Effector memory CD8-positive, alpha-beta T cell (primary cell): ENCODE measurements around the gene SCARF2.
"Not testable (repeated sequence)": the region's sequence is repeated elsewhere in the genome, so short reads cannot be mapped to it uniquely, and the experiment has no call there.

Experiments used
- ATAC-seq: fragments of 150-1000 bp; cut with Tn5 transposase; replicated peaks from 2 replicates; pipeline ENCODE4 v1.10.0; 2021; ENCODE audit warnings: mild to moderate bottlenecking, moderate library complexity
- DNase-seq, 3 experiments: peaks; one replicate each; pipeline ENCODE4 v3.0.0; 2021
- H3K27ac Mint-ChIP-seq, 2 donors: one replicate each; pipeline ENCODE4 v1.8.0; 2022; ENCODE audit warnings: mild to moderate bottlenecking in 2 of 2, mixed read lengths in 2 of 2, moderate library complexity in 2 of 2
- H3K27me3 Mint-ChIP-seq, 2 donors: one replicate each; pipeline ENCODE4 v1.8.0; 2022; ENCODE audit warnings: mixed read lengths in 2 of 2
- H3K36me3 Mint-ChIP-seq: one replicate; pipeline ENCODE4 v1.8.0; 2022; ENCODE audit warnings: mild to moderate bottlenecking, moderate library complexity, mixed read lengths; ENCODE audit not compliant: insufficient read depth
- H3K4me1 Mint-ChIP-seq, 2 donors: one replicate each; pipeline ENCODE4 v1.8.0; 2022; ENCODE audit warnings: low read depth in 2 of 2, mixed read lengths in 2 of 2
- H3K4me3 Mint-ChIP-seq, 2 donors: one replicate each; pipeline ENCODE4 v1.8.0; 2022; ENCODE audit warnings: mild to moderate bottlenecking in 2 of 2, mixed read lengths in 2 of 2, moderate library complexity in 2 of 2
- H3K9me3 Mint-ChIP-seq, 2 donors: one replicate each; pipeline ENCODE4 v1.8.0; 2022; ENCODE audit warnings: mixed read lengths in 2 of 2

The SCARF2 gene

GRCh38 chr22:20390394-20390907, 47.2 kb downstream of the SCARF2 start:
- ATAC-seq (no peak), DNase-seq (no peak)
- Mint-ChIP-seq H3K4me3 (no peak overlapping the region), H3K27ac (no peak overlapping the region), H3K4me1 (peaks cover 17 to 18% of the 10 kb centered on the region in 2 donors), H3K36me3 (no peaks in the 10 kb centered on the region), H3K9me3 (no peaks in the 10 kb centered on the region), H3K27me3 (peaks cover 0 to 9% of the 10 kb centered on the region in 2 donors)

DNA sequence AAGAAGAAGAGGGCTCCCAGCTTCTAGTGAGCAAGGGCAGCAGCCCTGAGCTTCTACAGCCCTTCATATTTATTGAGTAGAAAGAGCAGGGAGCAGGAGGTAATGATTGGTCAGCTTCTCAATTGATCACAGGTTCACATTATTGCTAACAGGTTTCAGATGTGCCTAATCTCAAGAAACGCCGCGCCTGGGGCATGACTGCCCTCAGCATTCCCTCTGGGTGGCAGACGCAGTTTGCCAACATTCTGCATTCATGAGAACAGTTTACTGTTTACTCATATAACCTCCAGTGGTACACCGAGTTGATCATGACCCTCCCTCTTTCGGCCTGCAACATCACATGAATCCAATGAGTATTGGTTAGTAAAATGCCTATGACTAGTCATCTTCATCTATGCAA, 48.3 kb downstream of the SCARF2 start:
- no peaks in the 10 kb centered on the region for H3K9me3 Mint-ChIP-seq
- DNase-seq (no peak), ATAC-seq (no peak)
- H3K36me3 Mint-ChIP-seq = no peaks in the 10 kb centered on the region
- H3K27me3 Mint-ChIP-seq = peaks cover 0 to 13% of the 10 kb centered on the region in 2 donors
- H3K4me3 Mint-ChIP-seq = no peak overlapping the region
- H3K4me1 Mint-ChIP-seq = peaks cover 6 to 7% of the 10 kb centered on the region in 2 donors
- no peak overlapping the region for H3K27ac Mint-ChIP-seq

DNA sequence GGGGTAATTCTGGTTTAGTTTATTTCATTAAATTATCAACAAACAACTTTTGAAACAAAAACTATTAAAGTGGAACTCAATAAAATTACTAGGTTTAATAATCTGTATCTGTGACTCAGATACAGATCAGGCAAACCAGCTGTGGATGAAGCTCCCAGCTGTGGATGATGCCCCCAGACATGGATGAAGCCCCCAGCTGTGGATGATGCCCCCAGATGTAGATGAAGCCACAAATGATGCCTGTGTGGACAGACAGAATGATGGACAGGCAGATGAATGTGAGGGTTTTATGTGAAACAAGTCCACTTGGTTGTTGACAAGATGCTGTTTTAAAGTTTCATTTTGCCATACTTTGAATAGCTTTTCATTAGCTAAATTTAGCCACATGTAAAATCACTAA, 49.4 kb downstream of the SCARF2 start:
- DNase-seq = no peak
- no peak for ATAC-seq
- Mint-ChIP-seq H3K36me3 (no peaks in the 10 kb centered on the region), H3K9me3 (no peaks in the 10 kb centered on the region), H3K4me1 (no peaks in the 10 kb centered on the region), H3K4me3 (no peak overlapping the region), H3K27me3 (peaks cover 0 to 22% of the 10 kb centered on the region in 2 donors), H3K27ac (no peak overlapping the region)

GRCh38 chr22:20386972-20387371, 50.7 kb downstream of the SCARF2 start:
- no peak overlapping the region for H3K27ac Mint-ChIP-seq
- H3K9me3 Mint-ChIP-seq = no peaks in the 10 kb centered on the region
- no peak overlapping the region for H3K4me3 Mint-ChIP-seq
- ATAC-seq (no peak), DNase-seq (no peak)
- H3K4me1 Mint-ChIP-seq = no peaks in the 10 kb centered on the region
- H3K27me3 Mint-ChIP-seq = peaks cover 0 to 22% of the 10 kb centered on the region in 2 donors
- H3K36me3 Mint-ChIP-seq = no peaks in the 10 kb centered on the region

- Mint-ChIP-seq H3K4me3 (no peak overlapping the region), H3K9me3 (no peaks in the 10 kb centered on the region), H3K36me3 (no peaks in the 10 kb centered on the region), H3K27ac (no peak overlapping the region), H3K27me3 (peaks cover 0 to 22% of the 10 kb centered on the region in 2 donors), H3K4me1 (no peaks in the 10 kb centered on the region)
- DNase-seq (no peak), ATAC-seq (no peak)
These were observed 51.3 kb downstream of the SCARF2 start for GRCh38 chr22:20386336-20386735.

DNA sequence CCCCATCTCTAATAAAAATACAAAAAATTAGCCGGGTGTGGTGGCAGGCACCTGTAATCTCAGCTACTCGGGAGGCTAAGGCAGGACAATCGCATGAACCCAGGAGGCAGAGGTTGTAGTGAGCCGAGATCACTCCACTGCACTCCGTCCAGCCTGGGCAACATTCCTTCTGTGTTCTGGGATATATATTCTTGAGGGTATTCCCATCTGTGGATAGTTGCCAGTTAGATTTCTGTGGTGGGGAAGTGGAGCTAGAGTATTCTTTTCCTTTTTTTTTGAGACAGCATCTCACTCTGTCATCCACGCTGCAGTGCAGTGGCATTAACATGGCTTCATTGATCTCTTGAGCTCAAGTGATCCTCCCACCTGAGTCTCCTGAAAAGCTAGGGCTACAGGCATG, 52.8 kb downstream of the SCARF2 start:
- no peaks in the 10 kb centered on the region for H3K9me3 Mint-ChIP-seq
- no peaks in the 10 kb centered on the region for H3K4me1 Mint-ChIP-seq
- H3K4me3 Mint-ChIP-seq = no peak overlapping the region
- DNase-seq (no peak), ATAC-seq (no peak)
- no peak overlapping the region for H3K27ac Mint-ChIP-seq
- H3K36me3 Mint-ChIP-seq = no peaks in the 10 kb centered on the region
- H3K27me3 Mint-ChIP-seq = peaks cover 0 to 22% of the 10 kb centered on the region in 2 donors

DNA sequence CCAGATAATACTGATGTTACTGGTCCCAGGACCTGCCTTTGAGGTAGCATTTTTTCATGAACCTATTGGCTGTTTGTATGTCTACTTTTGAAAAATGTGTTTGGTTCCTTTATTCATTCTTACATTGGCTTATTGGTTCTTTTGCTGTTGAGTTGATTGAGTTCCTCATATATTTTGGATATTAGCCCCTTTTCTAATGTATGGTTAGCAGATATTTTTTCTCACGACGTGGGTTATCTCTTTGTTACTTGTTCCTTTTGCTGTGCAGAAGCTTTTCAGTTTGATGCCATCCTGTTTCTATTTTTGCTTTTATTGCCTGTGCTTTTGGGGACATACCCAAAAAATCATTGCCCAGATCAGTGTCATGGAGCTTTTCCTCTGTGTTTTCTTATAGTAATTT, 53.5 kb downstream of the SCARF2 start:
- DNase-seq (no peak), ATAC-seq (no peak)

GRCh38 chr22:20383538-20383937, 54.1 kb downstream of the SCARF2 start:
- H3K4me3 Mint-ChIP-seq = no peak overlapping the region
- DNase-seq (no peak), ATAC-seq (no peak)
- H3K36me3 Mint-ChIP-seq = no peaks in the 10 kb centered on the region
- H3K9me3 Mint-ChIP-seq = no peaks in the 10 kb centered on the region
- H3K27ac Mint-ChIP-seq = no peak overlapping the region
- H3K27me3 Mint-ChIP-seq = peaks cover 0 to 22% of the 10 kb centered on the region in 2 donors
- no peaks in the 10 kb centered on the region for H3K4me1 Mint-ChIP-seq

More for the DNA sequence above, 53.5 kb downstream of the SCARF2 start:
- Mint-ChIP-seq H3K27ac (no peak overlapping the region), H3K27me3 (peaks cover 0 to 22% of the 10 kb centered on the region in 2 donors), H3K9me3 (no peaks in the 10 kb centered on the region), H3K4me3 (no peak overlapping the region), H3K36me3 (no peaks in the 10 kb centered on the region), H3K4me1 (no peaks in the 10 kb centered on the region)

DNA sequence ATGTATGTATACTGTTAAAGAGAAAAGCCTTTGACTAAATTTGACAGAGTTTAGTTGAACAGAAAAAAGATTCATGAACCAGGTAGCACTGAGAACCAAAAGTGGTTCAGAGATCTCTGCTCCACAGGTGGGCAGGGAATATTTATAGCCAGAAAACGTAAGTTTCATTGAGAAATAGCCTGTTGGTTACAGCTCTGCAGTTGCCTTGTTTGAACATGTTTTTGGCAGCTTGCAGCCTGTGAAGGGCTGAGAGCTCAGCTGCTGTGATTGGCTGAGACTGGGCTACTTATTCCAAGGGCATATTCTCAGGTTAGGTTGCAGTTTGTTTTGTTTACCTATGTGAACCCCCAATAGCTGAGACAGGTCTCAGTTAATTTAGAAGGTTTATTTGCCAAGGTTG, 57.1 kb downstream of the SCARF2 start:
- H3K4me3 Mint-ChIP-seq = no peak overlapping the region
- no peaks in the 10 kb centered on the region for H3K4me1 Mint-ChIP-seq
- no peaks in the 10 kb centered on the region for H3K9me3 Mint-ChIP-seq
- no peak overlapping the region for H3K27ac Mint-ChIP-seq
- H3K27me3 Mint-ChIP-seq = peaks cover 0 to 13% of the 10 kb centered on the region in 2 donors
- H3K36me3 Mint-ChIP-seq = no peaks in the 10 kb centered on the region
- DNase-seq (no peak), ATAC-seq (no peak)

- not testable (repeated sequence) for DNase-seq, H3K36me3 Mint-ChIP-seq, H3K4me3 Mint-ChIP-seq, H3K4me1 Mint-ChIP-seq, H3K27ac Mint-ChIP-seq, ATAC-seq, H3K9me3 Mint-ChIP-seq
- H3K27me3 Mint-ChIP-seq = peaks cover 5 to 11% of the 10 kb centered on the region in 2 donors
These were observed 58.9 kb downstream of the SCARF2 start for GRCh38 chr22:20378684-20379083.

DNA sequence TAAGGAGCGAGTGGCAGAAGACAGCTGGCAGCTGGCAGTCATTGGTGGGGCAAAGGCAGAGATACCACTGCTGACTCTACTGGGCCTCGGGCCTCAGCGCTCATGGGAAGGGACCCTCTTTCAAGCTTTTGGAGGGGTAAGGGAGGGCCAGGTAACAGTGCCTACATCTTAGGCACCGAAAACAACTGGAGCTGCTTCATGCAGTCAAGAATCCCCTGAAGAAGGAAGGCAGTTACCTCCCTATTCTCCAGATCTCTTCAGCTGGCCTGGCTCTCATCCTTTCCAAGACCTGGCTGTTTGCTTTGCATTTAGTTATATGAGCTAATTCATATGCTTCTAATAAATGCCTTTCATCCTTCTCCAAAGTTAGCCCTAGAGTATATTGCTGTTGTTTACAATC, 59.5 kb downstream of the SCARF2 start:
- Mint-ChIP-seq H3K4me1 (no peaks in the 10 kb centered on the region), H3K4me3 (no peak overlapping the region), H3K36me3 (no peaks in the 10 kb centered on the region), H3K27ac (no peak overlapping the region), H3K9me3 (no peaks in the 10 kb centered on the region), H3K27me3 (peaks cover 5 to 11% of the 10 kb centered on the region in 2 donors)
- no peak for DNase-seq
- no peak for ATAC-seq

DNA sequence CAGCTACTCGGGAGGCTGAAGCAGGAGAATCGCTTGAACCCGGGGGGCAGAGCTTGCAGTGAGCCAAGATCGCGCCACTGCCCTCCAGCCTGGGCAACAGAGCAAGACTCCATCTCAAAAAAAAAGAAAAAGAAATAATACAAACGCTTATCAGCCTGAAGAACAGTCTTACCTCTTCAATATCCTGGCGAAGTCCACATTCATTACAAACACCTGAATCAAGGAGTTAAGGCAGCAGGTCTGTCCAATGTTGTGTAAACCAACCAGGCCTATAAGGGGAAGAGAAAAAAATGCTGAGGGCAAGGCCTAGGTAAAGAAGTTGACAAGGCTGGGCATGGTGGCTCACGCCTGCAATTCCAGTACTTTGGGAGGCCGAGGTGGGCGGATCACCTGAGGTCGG, 60.6 kb downstream of the SCARF2 start:
- not testable (repeated sequence) for ATAC-seq, H3K27ac Mint-ChIP-seq, H3K4me1 Mint-ChIP-seq, H3K36me3 Mint-ChIP-seq, DNase-seq, H3K9me3 Mint-ChIP-seq, H3K4me3 Mint-ChIP-seq
- peaks cover 5 to 11% of the 10 kb centered on the region in 2 donors for H3K27me3 Mint-ChIP-seq

DNA sequence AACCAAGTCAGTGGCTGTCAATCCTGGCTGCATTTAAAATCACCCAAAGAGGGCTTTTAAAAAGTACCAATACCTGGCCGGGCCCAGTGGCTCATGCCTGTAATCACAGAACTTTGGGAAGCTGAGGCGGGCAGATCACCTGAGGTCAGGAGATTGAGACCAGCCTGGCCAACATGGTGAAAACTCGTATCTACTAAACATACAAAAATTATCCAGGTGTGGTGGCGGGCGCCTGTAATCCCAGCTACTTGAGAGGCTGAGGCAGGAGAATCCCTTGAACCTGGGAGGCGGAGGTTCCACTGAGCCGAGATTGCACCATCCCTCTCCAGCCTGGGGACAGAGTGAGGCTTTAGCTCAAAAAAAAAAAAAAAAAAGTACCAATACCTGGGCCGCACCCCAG, 61.3 kb downstream of the SCARF2 start:
- H3K4me1 Mint-ChIP-seq, ATAC-seq, DNase-seq, H3K27ac Mint-ChIP-seq, H3K36me3 Mint-ChIP-seq, H3K4me3 Mint-ChIP-seq, H3K9me3 Mint-ChIP-seq: not testable (repeated sequence)
- H3K27me3 Mint-ChIP-seq = peaks cover 5 to 11% of the 10 kb centered on the region in 2 donors
